GM18517 (cell line): ENCODE data around the gene FAM210B.
A peak's percentile ranks its signal among the peaks of the same experiment; 100 is the strongest.
"Not testable (repeated sequence)": the region's sequence is repeated elsewhere in the genome, so short reads cannot be mapped to it uniquely, and the experiment has no call there.

Experiments
- ATAC-seq: cut with Tn5 transposase; IDR thresholded peaks from one replicate; pipeline ENCODE4 v1.9.1; 2021; ENCODE audit warnings: mild to moderate bottlenecking, moderate library complexity; ENCODE audit not compliant: unreplicated experiment

FAM210B gene

GRCh38 chr20:56391596-56392131 lies 32.9 kb downstream of the FAM210B start:
- ATAC-seq: peak; percentile 26

- peak; percentile 95 for ATAC-seq
These were observed 33.5 kb downstream of the FAM210B start, which contains the start of the genes AURKA and CSTF1 for GRCh38 chr20:56392132-56392880. AURKA (minus strand) TSS chr20:56392215; CDS start chr20:56388197, 4,018 bp downstream. CSTF1 (plus strand) TSS chr20:56392645; CDS start chr20:56395553, 2,908 bp downstream.

GRCh38 chr20:56392881-56393482 lies 34.2 kb downstream of the FAM210B start:
- ATAC-seq: no peak

DNA sequence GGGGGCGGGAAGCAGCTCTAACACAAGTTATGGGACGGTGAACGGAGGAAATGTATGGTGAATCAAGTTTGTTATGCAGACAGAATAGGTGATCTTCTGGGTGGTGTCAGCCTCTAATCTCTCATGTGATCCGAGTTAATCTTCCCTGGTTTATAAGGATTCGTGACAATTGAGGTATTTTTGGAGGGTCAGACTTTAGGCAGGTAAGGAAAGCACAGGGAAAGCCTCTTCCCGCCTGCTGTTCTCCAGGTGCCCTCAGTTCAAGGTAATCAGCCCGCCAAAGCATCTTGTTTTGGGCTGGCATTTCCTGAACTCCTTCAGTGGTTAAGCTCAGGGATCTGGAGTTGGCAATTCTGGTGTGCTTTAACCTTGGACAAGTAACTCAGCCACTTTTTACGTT lies 34.9 kb downstream of the FAM210B start:
- no peak for ATAC-seq

DNA sequence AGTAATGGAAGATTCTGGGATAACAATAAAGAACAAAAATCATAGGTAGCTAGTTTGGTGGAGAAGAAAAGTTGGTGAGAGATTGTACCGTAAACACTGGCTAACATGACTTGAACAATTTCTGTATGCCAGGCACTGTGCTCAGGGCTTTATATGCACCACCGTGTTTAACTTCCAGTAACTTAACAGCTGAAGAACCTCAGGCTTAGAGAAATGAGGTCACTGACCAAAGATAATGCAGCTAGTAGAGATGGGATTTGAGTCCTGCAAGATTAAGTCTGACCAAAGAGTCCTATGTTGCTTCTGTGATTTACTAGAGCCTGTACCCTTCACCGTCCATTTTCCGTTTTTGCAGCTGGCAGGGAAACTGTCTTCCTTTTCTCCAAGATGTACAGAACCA lies 36.4 kb downstream of the FAM210B start:
- no peak for ATAC-seq

DNA sequence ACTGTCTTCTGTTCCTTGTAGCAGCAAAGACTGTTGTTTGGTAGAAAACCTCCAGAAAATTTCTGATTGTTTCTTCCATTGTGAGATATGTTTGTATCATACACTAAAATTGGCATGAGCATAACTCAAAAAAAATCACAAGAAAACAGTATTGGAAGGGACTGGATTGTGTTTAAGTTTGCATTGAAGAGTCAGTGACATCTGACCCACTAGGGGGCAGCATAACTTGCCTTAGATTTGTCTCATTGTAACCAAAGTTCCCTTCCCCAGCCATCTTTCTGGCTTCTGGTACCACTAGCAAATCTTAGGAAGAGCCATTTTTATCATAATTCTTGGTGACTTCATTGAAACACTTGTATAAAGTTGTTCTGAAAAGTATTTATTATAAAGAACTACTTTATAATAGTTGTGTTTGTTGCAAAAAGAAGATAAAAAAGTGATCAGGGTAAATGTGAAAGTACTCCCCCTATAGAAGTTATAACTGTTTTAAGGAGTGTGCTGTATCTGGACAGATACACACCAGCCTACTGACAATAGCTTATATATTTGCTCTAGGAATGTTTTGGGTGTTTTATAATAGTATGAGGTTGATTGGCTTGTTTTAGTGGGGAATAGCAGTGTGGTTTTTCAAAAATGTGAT lies 41.3 kb downstream of the FAM210B start:
- ATAC-seq: peak; percentile 75

- ATAC-seq: no peak
These were observed 44.7 kb downstream of the FAM210B start for GRCh38 chr20:56403465-56403864.

- not testable (repeated sequence) for ATAC-seq
These were observed 46.6 kb downstream of the FAM210B start for GRCh38 chr20:56405356-56405755.

DNA sequence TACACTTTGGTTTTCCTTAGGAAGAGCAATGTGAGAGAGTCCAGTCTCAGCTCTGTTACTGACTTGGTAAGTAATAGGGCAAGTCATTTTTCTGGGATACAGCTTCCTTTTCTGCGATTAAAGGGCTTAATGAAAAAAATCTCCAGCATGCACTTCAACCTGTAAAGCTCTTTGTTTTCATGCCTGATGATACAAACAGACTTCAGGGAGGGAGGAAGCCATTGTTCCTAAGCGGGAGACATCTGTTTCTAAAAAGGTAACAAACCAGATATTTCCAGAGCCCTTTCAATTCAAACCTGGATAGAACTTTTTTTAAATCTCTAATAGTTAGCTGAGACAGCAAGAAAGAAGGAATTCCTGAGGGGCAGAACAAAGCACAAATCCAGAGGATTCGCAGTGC lies 48.1 kb downstream of the FAM210B start:
- no peak for ATAC-seq

DNA sequence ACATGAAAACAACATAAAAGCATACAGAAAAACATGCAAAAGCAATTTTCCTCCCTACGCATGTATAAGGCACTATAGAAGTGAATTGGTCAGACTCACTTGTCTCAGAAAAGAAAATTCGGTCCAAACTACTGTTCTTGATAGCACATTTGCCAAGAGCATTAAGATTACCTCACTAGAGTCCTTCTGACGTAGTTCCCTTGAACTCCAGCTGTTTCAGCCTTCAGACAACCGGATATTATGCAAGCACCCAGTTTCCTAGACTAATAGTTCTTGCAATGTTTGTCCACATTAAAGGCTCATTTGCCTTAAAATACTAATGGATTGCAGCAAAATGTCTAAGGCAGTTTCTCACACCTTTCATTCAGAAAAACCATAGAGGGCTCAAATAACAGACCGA lies 50.7 kb downstream of the FAM210B start:
- no peak for ATAC-seq

- ATAC-seq: no peak
These were observed 51.2 kb downstream of the FAM210B start for GRCh38 chr20:56409956-56410355.

DNA sequence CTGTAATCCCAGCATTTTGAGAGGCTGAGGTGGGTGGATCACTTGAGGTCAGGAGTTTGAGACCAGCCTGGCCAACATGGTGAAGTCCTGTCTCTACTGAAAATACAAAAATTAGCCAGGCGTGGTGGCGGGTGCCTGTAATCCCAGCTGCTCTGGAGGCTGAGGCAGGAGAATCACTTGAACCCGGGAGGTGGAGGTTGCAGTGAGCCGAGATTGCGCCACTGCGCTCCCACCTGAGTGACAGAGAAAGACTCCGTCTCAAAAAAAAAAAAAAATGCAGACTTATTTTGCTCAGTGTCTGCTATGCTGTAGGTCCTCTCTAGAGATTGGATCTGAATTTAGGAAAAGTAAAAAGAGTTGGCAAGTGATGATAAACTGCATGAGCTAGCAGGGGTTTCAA lies 52.5 kb downstream of the FAM210B start:
- ATAC-seq: not testable (repeated sequence)

DNA sequence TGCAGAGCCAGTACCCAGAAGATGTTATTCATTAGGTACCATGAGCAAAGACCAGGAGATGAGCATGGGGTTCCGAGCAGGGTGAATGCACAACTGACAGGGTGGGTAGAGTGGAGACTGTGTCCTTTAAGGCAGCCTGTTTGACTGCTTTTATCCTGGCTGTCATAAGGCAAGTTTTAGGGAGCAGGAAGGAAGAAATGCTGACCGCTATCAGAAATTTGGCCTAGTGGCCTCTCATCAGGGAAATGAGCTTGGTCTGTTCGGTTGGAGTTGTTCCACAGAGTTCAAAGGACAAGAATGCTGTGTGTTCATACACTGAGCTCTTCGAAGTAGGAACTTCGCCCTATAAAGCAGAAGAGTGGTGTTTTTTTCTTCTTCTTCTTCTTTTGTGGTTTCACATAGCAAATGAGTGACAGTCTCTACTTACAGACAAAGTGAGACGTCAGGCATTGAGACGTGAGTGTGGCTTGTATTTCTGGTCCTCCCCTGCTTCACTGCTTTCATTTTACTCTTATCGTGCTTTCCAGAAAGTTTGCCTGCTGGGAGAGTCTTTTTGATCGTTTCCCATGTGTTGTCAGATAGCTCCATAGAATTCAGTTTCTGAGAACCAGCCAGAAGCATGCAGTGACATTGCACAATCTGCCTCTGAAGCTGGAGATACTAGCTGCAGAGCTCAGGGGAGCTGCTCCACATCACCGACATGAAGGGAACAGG lies 53.1 kb downstream of the FAM210B start, which contains the start of gene CASS4:
CASS4 (plus strand) TSS at position 502 of the 714 bp plus-strand sequence; CDS start at position 701, 199 bp downstream.
- no peak for ATAC-seq

GRCh38 chr20:56412473-56412790 lies 53.7 kb downstream of the FAM210B start:
- ATAC-seq: no peak

DNA sequence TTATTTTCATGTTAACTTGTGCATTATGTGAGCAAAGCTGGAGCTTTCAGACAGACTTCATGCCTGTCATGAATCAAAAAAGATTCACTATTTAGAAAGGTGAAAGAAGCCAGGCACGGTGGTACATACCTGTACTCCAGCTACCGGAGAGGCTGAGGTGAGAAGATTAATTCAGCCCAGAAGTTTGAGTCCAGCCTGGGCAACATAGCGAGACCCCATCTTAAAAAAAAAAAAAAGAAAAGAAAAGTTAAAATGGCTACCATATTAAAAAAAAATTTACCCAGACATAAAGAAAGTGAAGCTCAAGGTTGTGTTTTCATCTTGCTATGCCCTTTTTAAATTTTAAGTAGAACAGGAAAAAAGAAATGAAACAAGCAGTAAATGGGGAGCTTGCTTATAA lies 54.2 kb downstream of the FAM210B start:
- ATAC-seq: no peak

GRCh38 chr20:56414842-56415765 lies 56.3 kb downstream of the FAM210B start:
- no peak for ATAC-seq

DNA sequence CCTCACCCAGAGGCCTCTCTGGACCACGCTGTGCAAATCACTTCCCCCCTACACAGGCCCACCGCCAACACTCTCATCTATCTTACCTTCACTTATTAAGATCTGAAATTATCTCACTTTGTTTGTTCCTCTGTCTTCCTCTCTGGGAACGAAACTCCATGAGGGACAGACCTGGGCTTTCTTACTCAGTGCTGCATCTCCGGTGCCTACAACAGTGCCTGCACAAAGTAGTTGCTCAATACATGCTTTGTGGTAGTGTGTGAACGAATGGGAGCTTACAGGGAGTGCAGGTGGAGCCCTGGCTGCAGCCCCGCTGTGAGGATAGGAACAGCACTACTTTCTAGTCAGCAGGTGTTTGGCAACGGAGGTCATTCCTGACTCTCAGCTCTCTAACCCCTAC lies 58.6 kb downstream of the FAM210B start:
- no peak for ATAC-seq

DNA sequence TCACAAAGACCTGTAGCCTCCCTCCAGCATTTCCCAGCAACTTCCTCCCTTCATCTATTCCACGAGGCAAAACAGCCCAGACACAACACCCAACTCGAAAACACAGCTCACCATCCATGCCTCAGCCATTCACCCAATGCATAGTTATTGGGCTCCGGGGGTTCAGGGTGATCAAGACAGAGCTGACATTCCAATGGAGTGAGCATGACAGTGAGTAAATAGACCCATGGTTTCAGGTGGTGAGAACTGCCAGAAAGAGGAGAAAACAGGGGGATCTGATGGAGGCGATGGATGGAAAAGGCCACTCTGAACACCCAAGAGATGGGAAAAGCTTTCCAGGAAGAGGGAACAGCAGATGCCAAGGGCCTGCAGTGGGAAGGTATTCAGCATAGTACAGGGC lies 59.1 kb downstream of the FAM210B start:
- ATAC-seq: no peak
